OCI-LY3 (cell line): ENCODE results near the gene KIF6.

Experiments
- CTCF ChIP-seq: fragments of 200-600, 300-600 bp; sonication (generic); IDR thresholded peaks from 2 replicates; pipeline ENCODE4 v1.5.1; 2014; ENCODE audit warnings: antibody characterized with exemption, low read length, low read depth
- EZH2phosphoT487 ChIP-seq: fragments of 200-600 bp; shearing (Covaris generic); IDR thresholded peaks from 2 replicates; pipeline ENCODE4 v1.6.1; 2018; ENCODE audit warnings: antibody characterized with exemption, mixed run types, low read depth

DNA sequence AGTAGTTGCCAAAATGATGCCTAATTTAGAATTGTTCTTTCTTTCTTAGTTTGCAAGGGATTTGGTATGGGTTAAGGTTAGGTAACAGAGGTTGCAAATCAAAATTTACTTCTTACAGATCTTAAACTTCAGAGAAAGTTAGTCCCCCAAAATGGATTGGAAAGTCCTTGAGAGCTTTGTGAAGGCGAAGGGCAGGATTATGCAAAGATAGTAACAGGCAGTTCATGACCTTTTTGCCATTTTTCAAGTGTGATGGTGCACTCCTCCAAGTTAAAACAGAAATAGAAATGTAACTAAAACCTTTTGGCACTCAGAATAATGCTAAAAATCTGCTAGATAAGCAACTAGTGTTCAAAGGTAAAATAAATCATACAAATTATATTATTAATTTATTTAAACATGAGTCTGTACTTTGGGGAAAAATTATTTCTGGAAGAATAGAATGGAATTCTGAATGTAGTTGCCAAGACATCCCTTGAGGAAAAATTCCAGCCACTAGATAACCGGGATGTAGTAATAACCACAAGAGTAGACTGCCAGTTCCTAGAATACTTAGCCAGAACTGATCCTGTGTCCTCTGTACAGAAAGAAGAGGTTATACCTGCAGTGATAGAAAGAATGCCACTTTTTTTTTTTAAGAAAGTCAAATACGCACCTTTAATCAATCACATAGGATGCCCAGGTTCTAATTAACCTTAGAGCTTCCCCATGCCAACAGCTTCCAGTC, 35.2 kb upstream of the KIF6 start:
- no peak for TF ChIP-seq CTCF
- no peak for TF ChIP-seq EZH2phosphoT487
